ENCODE results near the gene ST6GALNAC5.
"Not testable (repeated sequence)": the region's sequence is repeated elsewhere in the genome, so short reads cannot be mapped to it uniquely, and the experiment has no call there.

Gene ST6GALNAC5

DNA sequence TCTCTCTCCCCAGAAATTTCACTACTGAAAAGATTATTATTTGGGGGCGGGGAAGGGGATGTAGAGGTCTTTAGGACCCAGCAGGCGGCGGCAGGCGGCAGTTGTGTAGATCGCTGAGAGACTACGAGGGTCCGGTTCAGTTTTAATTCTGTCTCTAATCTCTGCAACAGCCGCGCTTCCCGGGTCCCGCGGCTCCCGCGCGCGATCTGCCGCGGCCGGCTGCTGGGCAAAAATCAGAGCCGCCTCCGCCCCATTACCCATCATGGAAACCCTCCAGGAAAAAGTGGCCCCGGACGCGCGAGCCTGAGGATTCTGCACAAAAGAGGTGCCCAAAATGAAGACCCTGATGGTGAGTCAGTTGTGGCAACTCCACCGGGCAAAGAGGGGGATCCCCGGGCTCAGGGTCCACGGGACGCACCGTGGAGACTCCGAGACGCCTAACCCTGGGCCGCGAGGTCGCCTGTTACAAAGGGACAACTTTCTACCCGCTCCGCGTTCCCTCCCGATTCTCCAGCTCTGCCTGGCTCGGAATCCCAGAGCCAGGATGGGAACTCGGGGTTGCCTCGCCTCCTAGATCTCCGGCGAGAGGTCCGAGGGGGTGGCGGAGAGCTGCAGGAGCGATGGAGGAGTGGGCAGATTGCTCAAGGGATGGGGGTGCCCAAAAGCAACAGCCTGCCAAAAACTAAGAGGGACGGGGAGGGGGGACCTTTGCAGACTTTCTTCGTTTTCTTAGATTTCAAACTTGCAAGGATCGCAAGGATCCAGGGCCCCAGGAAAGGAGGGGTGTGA, at the start of gene ST6GALNAC5:
TSS of gene ST6GALNAC5 (plus strand) at position 139 of the 789 bp plus-strand sequence.
- DNase-seq: no peak

DNA sequence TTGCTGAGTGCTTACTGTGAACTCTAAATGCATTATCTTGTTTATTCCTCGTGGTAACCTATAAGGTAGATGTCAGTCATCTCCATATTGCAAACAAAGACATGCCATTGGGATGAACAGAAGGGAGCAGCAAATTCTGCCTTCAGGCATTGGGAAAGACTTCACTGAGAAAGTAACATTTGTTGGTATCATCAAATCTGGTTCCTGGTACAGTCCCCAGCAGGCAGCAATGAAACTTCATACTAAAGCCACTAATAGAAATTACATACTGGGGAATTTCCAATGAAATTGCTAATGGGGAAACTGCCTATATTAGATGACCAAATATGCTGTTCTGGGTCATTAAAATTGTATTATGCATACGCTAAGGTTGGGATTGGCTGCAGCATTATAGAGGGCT, 47.3 kb upstream of the ST6GALNAC5 start:
- no peak for DNase-seq

DNA sequence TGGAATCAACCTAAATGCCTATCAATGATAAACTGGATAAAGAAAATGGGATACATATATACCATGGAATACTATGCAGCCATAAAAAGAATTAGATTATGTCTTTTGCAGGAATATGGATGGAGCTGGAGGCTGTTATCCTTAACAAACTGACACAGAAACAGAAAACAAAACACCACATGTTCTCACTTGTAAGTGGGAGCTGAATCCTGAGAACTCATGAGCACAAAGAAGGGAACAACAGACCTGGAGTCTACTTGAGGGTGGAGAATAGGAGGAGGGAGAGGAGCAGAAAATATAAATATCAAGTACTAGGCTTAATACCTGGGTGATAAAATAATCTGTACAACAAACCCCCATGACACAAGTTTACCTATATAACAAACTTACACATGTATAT, 44.3 kb upstream of the ST6GALNAC5 start:
- DNase-seq: not testable (repeated sequence)

DNA sequence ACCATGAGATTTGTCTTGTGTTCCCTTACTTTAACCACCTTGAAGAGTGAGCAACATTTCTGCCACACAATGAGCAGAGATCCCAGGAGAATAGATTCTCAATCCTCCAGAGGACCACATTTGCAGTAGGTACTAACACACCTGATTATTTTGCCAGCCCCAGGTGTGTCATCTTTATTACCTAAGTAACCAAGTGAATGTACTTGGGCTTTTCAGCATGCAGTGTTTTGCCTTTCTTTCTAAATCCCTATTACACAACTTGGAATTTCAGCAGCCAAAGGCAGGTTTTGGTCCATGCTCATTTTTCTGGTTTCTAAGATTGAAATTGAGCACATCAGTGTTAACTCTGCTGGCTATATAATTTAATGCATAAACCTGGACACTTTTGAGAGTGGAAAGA, 43.2 kb upstream of the ST6GALNAC5 start:
- no peak for DNase-seq

DNA sequence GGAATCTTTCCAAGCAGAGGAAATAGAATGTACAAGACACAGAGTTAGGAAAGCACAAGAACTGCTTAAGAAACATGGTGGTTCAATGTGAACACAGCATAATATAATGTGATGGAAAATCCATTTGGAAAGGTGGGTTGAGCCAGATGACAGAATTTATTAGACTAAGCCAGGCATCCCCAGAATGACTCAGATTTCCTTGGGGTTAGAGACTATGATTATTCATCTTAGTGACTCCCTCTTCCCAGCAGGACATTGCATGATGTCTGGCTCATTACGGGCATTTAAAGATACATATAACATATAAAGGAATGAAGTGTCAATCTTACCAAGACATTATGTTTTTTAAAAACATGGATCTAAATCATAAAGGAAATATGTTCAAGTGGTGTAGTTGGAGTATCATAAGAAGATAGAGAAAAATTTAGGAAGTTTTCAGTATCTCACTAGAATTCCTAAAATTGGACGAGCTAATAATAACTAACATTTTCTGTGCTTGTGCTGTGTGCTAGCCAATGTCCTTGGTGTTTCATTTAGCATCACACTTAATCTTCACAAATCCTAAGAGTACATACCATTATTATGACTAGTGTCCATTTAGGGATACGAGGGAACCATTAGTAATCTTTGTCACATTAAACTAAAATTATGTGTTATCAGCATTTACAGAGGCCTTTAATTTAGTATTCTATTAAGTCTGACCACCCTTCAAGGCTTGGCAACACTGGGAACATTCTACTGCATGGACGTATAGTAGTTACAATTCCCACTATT, 41.0 kb upstream of the ST6GALNAC5 start:
- DNase-seq: no peak

DNA sequence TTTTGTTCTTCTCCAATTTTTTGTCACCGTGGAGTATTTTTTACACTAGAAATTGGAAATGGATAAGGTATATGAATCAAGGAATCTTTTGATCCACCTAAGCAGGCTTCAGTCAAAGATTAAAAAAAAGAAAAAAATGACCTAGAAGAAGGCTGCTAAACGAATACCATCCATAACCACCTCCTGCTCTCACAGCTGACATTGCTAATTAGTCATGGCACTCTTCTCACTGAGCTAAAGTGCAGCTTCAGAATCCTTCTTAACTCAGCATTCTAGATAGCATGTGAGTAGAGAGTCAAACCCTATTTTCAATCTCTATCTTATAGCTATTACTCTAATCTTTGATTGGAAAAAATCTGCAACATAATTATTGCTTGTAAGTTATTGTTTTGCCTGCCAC, 40.2 kb upstream of the ST6GALNAC5 start:
- DNase-seq: no peak

DNA sequence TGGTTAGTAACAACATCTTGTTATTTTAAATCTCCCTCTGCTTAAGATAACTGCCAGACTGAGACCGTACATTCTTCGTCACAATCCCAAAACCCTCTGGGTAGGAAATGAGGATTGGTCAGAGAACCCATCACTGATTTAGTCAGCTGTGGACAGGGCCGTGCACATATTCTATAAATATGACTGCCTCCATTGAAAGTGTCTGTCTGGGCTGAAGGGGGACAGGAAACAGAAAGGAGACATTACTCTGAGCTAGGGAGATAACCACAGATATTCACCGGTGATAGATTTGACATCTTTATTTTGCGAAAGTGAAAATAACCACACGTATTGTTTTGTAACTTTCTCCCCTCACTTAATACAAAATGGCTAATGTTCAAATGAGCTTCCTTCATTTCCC, 36.9 kb upstream of the ST6GALNAC5 start:
- DNase-seq: no peak

DNA sequence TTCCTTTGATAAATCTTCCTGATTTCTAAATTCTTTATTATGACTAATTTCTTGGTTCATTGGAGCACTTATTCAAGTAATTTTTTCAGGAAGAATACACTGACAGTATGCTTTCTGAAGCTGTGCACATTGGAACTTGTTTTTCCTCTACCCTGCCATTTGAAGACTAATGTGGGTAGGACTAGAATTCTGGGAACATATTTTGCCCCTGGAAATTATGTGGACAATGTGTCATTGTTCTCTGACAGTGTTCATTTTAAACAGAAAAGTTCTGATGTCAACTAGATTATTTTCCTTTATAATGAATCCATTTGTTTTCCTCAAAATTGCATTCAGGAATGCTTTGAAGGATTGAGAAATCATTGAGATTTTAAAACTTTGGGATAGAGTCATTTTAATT, 34.8 kb upstream of the ST6GALNAC5 start:
- DNase-seq: no peak

DNA sequence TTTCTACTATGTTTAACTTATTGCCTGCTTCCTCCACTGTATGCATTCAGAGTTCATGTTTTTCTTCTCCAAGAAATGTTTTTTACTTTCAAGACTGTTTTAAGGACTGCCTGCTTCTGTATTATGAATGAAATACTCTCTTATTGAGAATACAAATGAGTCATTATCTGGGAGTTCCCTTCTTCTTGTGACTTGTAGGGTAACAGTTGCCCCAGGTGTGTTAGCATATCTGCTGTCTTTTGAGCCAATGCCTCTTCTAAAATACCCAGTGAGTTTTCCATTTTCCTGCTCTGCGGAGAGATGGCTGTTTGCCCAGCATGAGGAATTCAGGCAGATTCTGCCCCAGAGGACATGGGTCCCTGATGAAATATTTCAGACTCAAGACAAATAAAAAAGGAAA, 34.1 kb upstream of the ST6GALNAC5 start:
- DNase-seq: no peak

DNA sequence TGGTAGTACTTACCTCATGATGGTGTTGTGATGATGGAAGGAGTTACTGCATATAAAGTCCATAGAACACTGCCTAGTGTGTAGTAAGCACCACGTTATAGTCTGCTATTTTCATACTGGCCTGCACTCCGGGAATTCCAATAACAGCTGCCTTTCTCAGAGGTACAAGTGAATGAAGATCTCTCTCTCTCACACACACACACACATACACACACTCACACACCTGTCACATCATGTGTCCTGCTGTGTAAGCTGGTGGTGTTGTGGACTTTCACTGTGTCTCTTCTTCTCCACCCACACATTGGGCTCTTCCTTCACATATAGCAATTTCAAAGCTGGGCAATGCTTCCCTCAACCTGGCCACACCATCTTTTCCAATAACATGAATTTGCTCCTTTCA, 33.4 kb upstream of the ST6GALNAC5 start:
- DNase-seq: no peak

DNA sequence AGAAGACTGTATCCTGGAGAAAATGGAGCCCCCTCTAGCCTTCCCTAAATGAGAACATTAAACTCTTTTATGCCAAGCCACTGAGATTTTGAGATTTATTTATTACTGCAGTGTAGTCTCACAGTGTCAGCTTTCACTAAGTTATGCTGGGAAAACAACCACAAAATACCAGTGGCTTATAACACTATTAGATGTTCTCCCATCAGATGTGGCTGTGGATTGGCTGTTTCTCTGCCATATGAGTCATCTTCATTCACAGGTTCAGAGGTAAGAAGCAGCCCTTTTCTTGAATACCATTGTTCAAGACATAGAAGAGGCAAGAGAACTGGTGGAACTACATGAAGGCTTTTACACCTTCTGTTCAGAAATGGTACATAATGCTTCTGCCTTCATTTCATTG, 32.1 kb upstream of the ST6GALNAC5 start:
- no peak for DNase-seq

DNA sequence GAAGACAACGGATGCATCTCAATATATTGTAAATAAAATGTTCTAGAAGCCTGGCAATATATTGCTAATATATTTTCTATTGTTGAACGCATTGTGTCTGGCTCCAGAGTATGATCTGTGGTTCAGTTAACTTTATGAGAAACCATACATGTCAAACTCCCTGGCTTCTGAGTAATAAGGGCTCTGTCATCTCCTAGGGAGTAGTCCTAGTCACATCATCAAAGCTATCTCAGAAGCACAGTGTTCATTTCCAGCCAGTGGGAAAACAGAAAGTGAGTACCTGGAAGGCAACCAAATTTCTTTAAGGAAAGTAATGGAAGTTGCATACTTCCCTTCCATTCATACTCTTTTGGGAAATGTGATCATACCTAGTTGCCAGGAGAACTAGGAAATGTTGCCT, 27.0 kb upstream of the ST6GALNAC5 start:
- no peak for DNase-seq

DNA sequence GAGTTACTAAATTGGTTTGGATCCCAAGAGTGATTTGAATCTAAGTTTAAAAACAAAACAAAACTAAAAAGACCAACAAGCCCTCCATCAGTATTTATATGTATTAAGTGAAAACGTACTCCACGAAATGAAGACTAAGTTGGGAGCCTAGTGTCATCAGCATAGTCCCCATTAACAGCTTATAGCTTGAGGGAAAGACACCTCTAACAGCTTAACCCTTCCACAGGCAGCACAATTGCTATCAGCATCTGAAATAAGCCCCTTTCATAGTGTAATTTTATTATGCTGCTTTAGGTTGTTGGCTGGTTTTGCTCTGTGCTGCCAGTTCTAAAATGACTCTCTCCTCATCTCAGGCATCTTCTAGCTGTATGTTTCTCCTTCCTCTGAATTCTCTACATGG, 25.8 kb upstream of the ST6GALNAC5 start:
- DNase-seq: no peak

DNA sequence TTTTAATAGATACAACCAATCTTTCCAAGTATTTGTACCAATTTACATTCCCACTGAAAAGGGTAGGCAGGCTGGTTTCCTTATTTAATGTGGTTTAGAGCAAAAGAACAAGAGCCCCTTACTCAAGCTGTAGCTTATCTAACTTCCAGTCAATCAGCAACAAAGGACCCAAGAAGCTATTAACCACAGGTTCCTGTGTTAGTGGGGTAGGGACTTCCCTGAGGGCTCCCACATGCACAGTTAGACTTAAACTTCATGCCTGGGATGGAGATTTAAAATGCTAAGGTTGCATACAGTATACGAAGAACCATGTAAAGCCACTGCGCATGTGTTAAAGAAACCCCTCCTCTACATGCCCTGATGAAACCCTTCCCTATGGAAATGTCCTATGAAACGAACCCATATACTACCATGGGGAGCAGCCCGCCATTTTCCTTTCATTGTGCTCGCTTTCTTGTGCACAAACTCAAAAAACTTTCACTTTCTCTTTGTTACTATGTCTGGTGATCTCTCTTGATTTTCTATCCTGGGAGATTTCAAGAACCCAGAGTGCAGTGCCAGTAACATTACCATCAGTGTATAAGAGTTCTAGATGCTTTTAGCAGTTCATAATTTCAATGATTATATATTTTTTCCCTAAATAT, 23.3 kb upstream of the ST6GALNAC5 start:
- DNase-seq: no peak

DNA sequence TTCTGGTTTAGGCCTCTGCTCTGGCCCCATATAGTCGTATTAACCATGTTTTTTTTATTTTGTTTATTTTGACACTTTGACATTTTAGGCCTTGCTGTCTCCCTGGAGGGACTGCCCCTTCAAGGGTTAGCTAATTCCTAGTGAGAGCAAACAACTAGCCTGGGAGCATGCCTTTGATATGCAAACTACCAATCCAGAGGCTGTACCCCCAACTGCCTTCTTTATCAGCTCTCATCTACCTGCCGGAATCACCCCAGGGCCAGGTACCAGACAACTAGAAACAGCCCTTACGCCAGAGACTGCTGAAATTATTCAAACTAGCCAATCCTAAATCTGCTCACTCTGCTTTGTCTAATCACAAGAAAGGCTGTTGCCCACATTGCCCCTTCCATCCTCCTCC, 13.0 kb upstream of the ST6GALNAC5 start:
- no peak for DNase-seq

DNA sequence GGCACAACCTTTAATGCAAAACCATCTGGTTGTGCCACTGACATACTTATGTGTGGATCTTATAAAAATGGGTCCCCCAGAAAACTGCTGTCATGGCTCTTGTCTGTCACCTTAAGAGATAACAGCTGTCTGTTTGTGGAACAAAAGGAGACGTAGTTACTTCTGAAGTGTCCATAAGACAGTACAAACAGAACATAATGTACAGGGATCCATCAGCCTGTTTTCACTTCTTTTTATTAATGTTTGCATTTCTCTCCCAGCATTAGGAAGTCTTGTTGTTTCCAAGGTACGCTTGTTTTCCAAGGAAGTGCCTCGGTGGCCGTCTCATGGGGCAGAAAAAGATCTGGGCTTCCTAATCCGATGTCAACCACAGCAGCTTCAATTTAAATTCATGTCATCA, 11.2 kb upstream of the ST6GALNAC5 start:
- DNase-seq: no peak

DNA sequence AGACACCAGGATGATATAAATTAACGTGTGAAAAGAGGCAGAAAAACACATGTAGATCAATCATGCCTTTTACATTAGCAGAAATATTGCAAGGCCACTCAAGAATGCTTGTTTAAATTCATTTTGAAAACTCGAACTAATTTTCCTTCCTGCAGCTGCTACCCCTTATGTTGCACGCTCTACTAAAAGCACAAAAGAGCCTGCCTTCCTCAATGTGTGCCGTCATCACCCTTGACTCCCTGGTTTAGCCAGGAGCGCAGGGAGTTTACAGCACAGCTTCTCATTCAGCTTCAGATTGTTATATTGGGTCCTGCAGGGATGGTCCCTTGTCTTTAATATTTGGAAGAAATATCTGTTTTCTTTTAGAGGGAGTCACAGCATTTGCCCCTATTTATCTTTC, 10.1 kb upstream of the ST6GALNAC5 start:
- DNase-seq: no peak

DNA sequence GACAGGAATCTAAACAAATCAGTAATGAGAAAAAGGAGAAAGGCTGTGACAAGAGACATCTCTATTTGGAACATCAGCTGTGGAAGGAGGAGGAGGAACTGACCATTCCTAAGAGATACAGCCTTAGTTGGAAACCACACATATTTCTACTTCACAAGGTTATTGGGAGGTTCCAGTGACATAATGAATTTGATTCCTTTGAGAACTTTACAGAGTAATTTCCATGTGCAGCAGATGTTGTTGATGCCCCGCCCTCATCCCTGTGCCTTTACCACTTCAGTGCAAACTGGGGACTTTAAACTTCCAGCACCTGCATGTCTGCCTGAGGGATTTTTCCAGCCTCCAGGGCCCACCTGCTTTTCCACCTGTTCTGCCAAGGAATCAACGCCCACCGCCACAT, 9.3 kb upstream of the ST6GALNAC5 start:
- no peak for DNase-seq

DNA sequence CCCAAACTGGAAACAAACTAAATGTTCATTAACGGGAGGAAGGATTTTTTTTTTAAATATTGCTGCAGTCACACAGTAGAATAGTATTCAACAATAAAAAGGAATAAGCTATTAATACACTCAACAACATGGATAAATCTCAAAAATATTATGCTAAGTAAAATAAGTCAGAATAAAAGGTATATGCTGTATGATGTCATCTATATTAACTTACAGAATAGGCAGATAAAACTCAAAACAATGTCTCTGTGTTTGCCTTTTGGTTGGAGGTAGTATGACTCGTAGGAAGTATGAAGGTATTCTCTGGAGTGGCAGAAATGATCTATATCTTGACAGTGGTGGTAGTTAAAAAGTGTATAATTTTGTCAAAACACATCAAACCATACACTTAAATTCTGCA, 6.1 kb upstream of the ST6GALNAC5 start:
- DNase-seq: no peak

DNA sequence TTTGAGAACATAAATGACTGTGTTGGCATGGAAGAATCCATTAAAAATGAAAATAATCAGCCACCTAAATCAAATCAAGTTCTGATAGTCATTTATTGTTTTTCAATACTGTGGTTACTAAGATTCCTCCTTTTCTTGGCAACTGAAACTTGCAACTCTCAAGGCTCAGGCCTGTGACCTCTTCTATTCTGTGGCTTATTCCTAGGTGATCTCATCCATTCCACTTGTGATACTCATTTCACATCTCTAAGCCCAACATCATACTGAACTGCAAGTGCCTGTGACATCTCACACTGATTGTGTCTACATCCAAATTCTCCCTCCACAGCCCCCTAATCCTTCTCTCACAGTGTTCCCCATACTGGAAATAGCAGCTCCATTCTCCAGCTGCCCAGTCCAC, 4.8 kb upstream of the ST6GALNAC5 start:
- DNase-seq: no peak

DNA sequence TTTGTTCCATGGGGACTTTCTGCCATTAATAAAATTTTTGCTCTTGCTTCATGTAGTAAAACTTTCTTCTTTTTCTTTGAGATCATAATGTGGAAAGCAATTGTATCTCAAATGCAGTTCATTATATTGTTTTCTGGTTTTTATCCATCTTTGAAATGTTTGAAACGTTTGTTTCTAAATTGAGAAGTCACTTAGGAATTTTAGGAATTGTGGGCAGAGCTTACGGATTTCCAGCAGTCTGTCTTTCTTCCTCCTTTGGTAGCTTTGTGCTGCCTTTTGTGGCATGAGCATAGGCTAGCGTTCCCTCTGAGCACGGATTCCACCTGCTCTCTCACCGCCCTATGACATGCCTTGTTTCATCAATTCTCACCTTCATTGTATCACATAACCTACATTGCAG, 2.9 kb upstream of the ST6GALNAC5 start:
- no peak for DNase-seq

DNA sequence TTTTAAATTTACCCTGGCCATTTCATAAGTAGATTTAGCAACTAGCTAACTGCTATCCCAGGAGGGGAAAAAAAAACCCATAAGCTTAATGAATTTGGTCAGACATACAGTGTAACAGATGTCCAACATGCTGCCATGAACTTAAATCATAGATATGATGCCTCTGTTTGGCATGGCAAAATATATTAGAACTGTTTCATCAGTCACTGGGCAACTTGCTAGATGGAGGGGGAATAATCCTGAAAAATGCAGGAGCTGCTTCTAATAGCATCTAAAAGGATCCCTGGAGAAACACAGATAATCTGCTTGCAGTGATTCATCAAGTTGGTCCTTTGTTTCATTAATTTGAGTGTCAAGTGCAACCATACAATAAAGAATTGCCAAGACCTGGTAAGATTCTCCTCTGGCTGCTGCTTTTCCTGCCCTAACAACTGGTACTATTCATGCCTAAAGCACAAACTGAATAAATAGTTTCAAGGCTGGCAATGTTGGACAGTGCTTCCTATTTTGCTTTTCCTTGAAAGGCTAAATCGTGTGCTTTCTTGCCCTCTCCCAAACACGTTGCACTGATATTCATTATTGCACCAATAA, 1.5 kb upstream of the ST6GALNAC5 start:
- DNase-seq: no peak

DNA sequence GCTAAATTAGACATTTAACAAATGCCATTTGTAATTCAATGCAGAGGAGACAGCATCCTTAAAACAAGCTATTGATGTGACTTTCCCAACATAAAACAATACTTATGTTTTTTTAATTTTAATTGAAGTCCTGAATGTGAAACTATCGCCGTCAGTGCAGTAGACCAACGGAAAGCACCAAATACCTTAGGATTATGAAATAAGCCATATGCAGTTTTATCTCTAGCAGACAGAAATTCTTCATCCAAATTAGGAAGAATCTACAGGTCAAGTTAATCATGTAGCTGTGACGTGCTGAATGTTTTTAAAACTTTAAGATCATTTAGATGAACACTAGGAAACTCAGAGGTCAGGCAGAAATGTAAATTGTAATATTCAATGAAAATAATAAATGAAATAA, 714 bp upstream of the ST6GALNAC5 start:
- no peak for DNase-seq
